OCI-LY3 (cell line): Measurements from ENCODE around the gene TBC1D4.
A peak's percentile ranks its signal among the peaks of the same experiment; 100 is the strongest.

Experiments
- H2AFZ ChIP-seq: fragments of 200-600, 300-600 bp; shearing (Covaris generic); 2 replicates; pipeline ENCODE4 v1.6.0; 2014; ENCODE audit warnings: antibody characterized with exemption, low read depth, low read length
- H3K27ac ChIP-seq: fragments of 200-600, 300-600 bp; sonication (generic); 2 replicates; pipeline ENCODE4 v1.5.1; 2014; ENCODE audit warnings: mild to moderate bottlenecking, low read length, moderate library complexity, mixed read lengths
- H3K27me3 ChIP-seq: fragments of 200-600, 300-600 bp; sonication (generic); 2 replicates; pipeline ENCODE4 v1.6.1; 2014; ENCODE audit warnings: low read depth, low read length, mixed read lengths
- H3K36me3 ChIP-seq: fragments of 200-600, 300-600 bp; sonication (generic); replicated peaks from 2 replicates; pipeline ENCODE3; 2014; ENCODE audit warnings: low read depth, low read length, mixed read lengths
- H3K4me1 ChIP-seq: fragments of 300-600, 200-600 bp; sonication (generic); 2 replicates; pipeline ENCODE4 v1.6.1; 2014; ENCODE audit warnings: low read length, mixed read lengths
- H3K4me2 ChIP-seq: fragments of 200-600, 300-600 bp; sonication (generic); 2 replicates; pipeline ENCODE4 v1.6.1; 2014; ENCODE audit warnings: low read length, mixed read lengths
- H3K4me3 ChIP-seq: fragments of 300-600, 200-600 bp; sonication (generic); 2 replicates; pipeline ENCODE4 v1.5.1; 2014; ENCODE audit warnings: antibody characterized with exemption, mild to moderate bottlenecking, low read length, moderate library complexity
- H3K79me2 ChIP-seq: fragments of 300-600, 200-600 bp; shearing (Covaris generic); 2 replicates; pipeline ENCODE4 v1.6.1; 2014; ENCODE audit warnings: mild to moderate bottlenecking, low read length, mixed read lengths
- H3K9ac ChIP-seq: fragments of 300-600, 200-600 bp; shearing (Covaris generic); 2 replicates; pipeline ENCODE4 v1.6.0; 2014; ENCODE audit warnings: mild to moderate bottlenecking, low read length, moderate library complexity
- H3K9me3 ChIP-seq: fragments of 200-600, 300-600 bp; shearing (Covaris generic); 2 replicates; pipeline ENCODE4 v1.6.1; 2014; ENCODE audit warnings: low read length, mixed read lengths; ENCODE audit not compliant: insufficient read depth
- H4K20me1 ChIP-seq: fragments of 200-600, 300-600 bp; sonication (generic); 2 replicates; pipeline ENCODE4 v1.6.1; 2016; ENCODE audit warnings: low read length, mixed read lengths; ENCODE audit not compliant: insufficient read depth
- EZH2phosphoT487 ChIP-seq: fragments of 200-600 bp; shearing (Covaris generic); IDR thresholded peaks from 2 replicates; pipeline ENCODE4 v1.6.1; 2018; ENCODE audit warnings: antibody characterized with exemption, mixed run types, low read depth
- TF ChIP-seq, protein P1 (sequence below): fragments of 200-600, 300-600 bp; sonication (generic); IDR thresholded peaks from 2 replicates; pipeline ENCODE4 v1.5.1; 2014; ENCODE audit warnings: antibody characterized with exemption, low read length, low read depth

The TBC1D4 gene

GRCh38 chr13:75364131-75364713 is 117.7 kb downstream of the TBC1D4 start:
- Histone ChIP-seq H3K4me3 (no peak overlapping the region), H3K36me3 (no peaks in the 10 kb centered on the region), H3K9me3 (no peaks in the 10 kb centered on the region), H2AFZ (no peak overlapping the region), H4K20me1 (no peaks in the 10 kb centered on the region), H3K27ac (no peak overlapping the region), H3K27me3 (no peaks in the 10 kb centered on the region), H3K79me2 (no peaks in the 10 kb centered on the region), H3K4me2 (no peak overlapping the region), H3K9ac (no peak overlapping the region), H3K4me1 (peaks cover 37% of the 10 kb centered on the region)
- TF ChIP-seq, protein P1, sequence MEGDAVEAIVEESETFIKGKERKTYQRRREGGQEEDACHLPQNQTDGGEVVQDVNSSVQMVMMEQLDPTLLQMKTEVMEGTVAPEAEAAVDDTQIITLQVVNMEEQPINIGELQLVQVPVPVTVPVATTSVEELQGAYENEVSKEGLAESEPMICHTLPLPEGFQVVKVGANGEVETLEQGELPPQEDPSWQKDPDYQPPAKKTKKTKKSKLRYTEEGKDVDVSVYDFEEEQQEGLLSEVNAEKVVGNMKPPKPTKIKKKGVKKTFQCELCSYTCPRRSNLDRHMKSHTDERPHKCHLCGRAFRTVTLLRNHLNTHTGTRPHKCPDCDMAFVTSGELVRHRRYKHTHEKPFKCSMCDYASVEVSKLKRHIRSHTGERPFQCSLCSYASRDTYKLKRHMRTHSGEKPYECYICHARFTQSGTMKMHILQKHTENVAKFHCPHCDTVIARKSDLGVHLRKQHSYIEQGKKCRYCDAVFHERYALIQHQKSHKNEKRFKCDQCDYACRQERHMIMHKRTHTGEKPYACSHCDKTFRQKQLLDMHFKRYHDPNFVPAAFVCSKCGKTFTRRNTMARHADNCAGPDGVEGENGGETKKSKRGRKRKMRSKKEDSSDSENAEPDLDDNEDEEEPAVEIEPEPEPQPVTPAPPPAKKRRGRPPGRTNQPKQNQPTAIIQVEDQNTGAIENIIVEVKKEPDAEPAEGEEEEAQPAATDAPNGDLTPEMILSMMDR = no peak
- no peak for TF ChIP-seq EZH2phosphoT487

- TF ChIP-seq, protein P1 = no peak
- no peak for TF ChIP-seq EZH2phosphoT487
- no peak overlapping the region for H2AFZ ChIP-seq
- H4K20me1 ChIP-seq = no peaks in the 10 kb centered on the region
- no peak overlapping the region for H3K4me3 ChIP-seq
- no peak overlapping the region for H3K9ac ChIP-seq
- no peaks in the 10 kb centered on the region for H3K27me3 ChIP-seq
- no peaks in the 10 kb centered on the region for H3K79me2 ChIP-seq
- peaks cover 37% of the 10 kb centered on the region for H3K4me1 ChIP-seq
- H3K9me3 ChIP-seq = no peaks in the 10 kb centered on the region
- no peaks in the 10 kb centered on the region for H3K36me3 ChIP-seq
- no peak overlapping the region for H3K4me2 ChIP-seq
- no peak overlapping the region for H3K27ac ChIP-seq
Measured at GRCh38 chr13:75363371-75363770, 118.6 kb downstream of the TBC1D4 start.

DNA sequence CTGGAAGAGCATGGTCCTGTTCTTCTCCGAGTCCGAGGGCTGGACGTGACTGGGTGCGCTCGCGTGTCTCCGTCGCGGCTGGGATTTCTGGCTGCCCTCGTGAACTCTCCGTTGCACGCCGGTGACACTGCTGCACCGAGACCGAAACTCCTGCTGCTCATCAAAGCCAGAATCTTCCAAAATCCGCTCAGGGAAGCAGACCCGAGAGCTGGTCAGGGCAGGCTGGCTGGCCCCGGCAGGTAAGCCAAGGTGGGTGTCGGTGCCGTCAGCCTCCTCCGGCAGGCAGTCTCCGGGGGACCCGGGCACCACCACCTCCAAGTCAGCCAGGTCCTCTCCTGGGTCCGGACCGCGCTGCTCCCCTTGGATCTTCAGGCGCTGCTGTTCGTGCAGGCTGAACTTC is 119.9 kb downstream of the TBC1D4 start:
- H3K4me3 ChIP-seq = no peak overlapping the region
- H4K20me1 ChIP-seq = no peaks in the 10 kb centered on the region
- no peak overlapping the region for H3K9ac ChIP-seq
- no peak overlapping the region for H2AFZ ChIP-seq
- H3K27ac ChIP-seq = no peak overlapping the region
- peaks cover 45% of the 10 kb centered on the region for H3K4me1 ChIP-seq
- H3K79me2 ChIP-seq = no peaks in the 10 kb centered on the region
- no peaks in the 10 kb centered on the region for H3K27me3 ChIP-seq
- no peaks in the 10 kb centered on the region for H3K36me3 ChIP-seq
- no peak overlapping the region for H3K4me2 ChIP-seq
- no peak for TF ChIP-seq EZH2phosphoT487
- TF ChIP-seq, protein P1 = no peak
- no peaks in the 10 kb centered on the region for H3K9me3 ChIP-seq

- Histone ChIP-seq H3K27me3 (no peaks in the 10 kb centered on the region), H3K4me2 (peak overlapping the region; percentile 31), H3K9me3 (no peaks in the 10 kb centered on the region), H2AFZ (no peak overlapping the region), H3K4me1 (peaks cover 27% of the 10 kb centered on the region), H4K20me1 (no peaks in the 10 kb centered on the region), H3K9ac (peak overlapping the region; percentile 18; the same call in 1 of the 2 replicates), H3K4me3 (0 out of 2 replicates have a peak overlapping the region, but pooled peaks have one; percentile 2), H3K36me3 (no peaks in the 10 kb centered on the region), H3K79me2 (no peaks in the 10 kb centered on the region), H3K27ac (no peak overlapping the region)
- TF ChIP-seq, protein P1 = no peak
- no peak for TF ChIP-seq EZH2phosphoT487
Measured at GRCh38 chr13:75360170-75360569, 121.8 kb downstream of the TBC1D4 start.
